Effector CD4-positive, alpha-beta T cell (primary cell): ENCODE measurements around the gene TNFRSF8.
A peak's percentile ranks its signal among the peaks of the same experiment; 100 is the strongest.

Source experiments
- DNase-seq: peaks from one replicate; pipeline ENCODE4 v3.0.0-alpha.2; 2020

Gene TNFRSF8

GRCh38 chr1:12064073-12064969 is 1.2 kb downstream of the TNFRSF8 start:
- no peak for DNase-seq

- DNase-seq: no peak
These were observed 2.8 kb downstream of the TNFRSF8 start for GRCh38 chr1:12065872-12066271.

- no peak for DNase-seq
These were observed 5.1 kb downstream of the TNFRSF8 start for GRCh38 chr1:12067900-12068821.

GRCh38 chr1:12069623-12070244 is 6.6 kb downstream of the TNFRSF8 start:
- no peak for DNase-seq

GRCh38 chr1:12071892-12072291 is 8.8 kb downstream of the TNFRSF8 start:
- no peak for DNase-seq

- no peak for DNase-seq
These were observed 9.6 kb downstream of the TNFRSF8 start for GRCh38 chr1:12072741-12073140.

- DNase-seq: no peak
These were observed 10.7 kb downstream of the TNFRSF8 start for GRCh38 chr1:12073796-12074195.

- DNase-seq: no peak
These were observed 12.4 kb downstream of the TNFRSF8 start for GRCh38 chr1:12075195-12076114.

GRCh38 chr1:12076425-12077005 is 13.4 kb downstream of the TNFRSF8 start:
- no peak for DNase-seq

- DNase-seq: no peak
These were observed 15.5 kb downstream of the TNFRSF8 start for GRCh38 chr1:12078575-12078937.

- no peak for DNase-seq
These were observed 16.1 kb downstream of the TNFRSF8 start for GRCh38 chr1:12078938-12079861.

GRCh38 chr1:12080156-12080555 is 17.1 kb downstream of the TNFRSF8 start:
- no peak for DNase-seq

GRCh38 chr1:12080773-12081556 is 17.9 kb downstream of the TNFRSF8 start:
- no peak for DNase-seq

- no peak for DNase-seq
These were observed 18.7 kb downstream of the TNFRSF8 start for GRCh38 chr1:12081648-12082396.

- no peak for DNase-seq
These were observed 19.9 kb downstream of the TNFRSF8 start for GRCh38 chr1:12082988-12083387.

GRCh38 chr1:12083766-12084165 is 20.7 kb downstream of the TNFRSF8 start:
- no peak for DNase-seq

- no peak for DNase-seq
These were observed 22.6 kb downstream of the TNFRSF8 start for GRCh38 chr1:12085643-12086260.

- peak; percentile 7 for DNase-seq
These were observed 24.8 kb downstream of the TNFRSF8 start for GRCh38 chr1:12087797-12088314.
